Right ventricle myocardium inferior (tissue), 1 donor: Measurements from ENCODE around the gene LY6G6C. TPM values are rescaled to one million over a fixed set of nuclear protein-coding genes. Genes with fewer than 3 reads are reported as not detected.

Source experiments
- ATAC-seq: fragments of 200-7000 bp; cut with Tn5 transposase; one replicate; pipeline ENCODE4 v1.9.1; 2020; ENCODE audit warnings: mild to moderate bottlenecking, moderate library complexity
- DNase-seq: peaks from one replicate; pipeline ENCODE4 v3.0.0; 2021; ENCODE audit errors: missing footprints
- intact Hi-C: fragments of 100-400 bp; cut with DNase I; formaldehyde crosslinking; loops from one replicate; pipeline ENCODE4 v1.11.0; 2022
- total RNA-seq: library from RNA; stranded (reverse); fragmentation: NEBNext Ultra II Directional; extraction: Animal tissue kit (Norgen Biotek cat#: 25700); gene quantifications from one replicate; pipeline ENCODE4 v1.2.1, GENCODE V29; 2021
- donor health status: DM: no; HTN: yes; CAD: no; lungs with severe emphysema.

LY6G6C gene
- total RNA-seq, 1 donor from 2014 or later, result not detected

GRCh38 chr6:31749301-31750036 lies 27.9 kb upstream of the LY6G6C start:
- ATAC-seq, result no peak
- DNase-seq, result no peak
- intact Hi-C loops, result no loop called here

DNA sequence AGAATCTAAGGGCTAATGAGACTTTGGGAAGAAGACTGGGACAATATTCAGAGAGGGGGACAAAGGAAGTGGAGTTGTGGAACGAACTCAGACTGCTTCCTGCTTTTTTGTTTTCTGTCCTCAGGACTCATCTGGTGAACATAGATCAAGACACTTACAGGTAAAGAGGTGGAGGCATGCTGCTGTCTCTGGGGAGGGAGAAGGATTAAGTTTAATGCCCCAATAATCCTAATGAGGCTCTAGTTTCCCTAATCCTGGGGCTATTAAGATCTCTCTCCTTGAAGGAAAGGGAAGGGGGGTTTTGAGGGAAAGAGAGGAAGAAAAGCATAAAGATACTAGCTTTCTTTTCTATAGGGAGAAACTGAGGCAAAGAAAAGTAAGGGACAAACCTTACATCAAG lies 22.9 kb upstream of the LY6G6C start:
- DNase-seq (no peak), ATAC-seq (no peak)
- intact Hi-C loops, result no loop called here

DNA sequence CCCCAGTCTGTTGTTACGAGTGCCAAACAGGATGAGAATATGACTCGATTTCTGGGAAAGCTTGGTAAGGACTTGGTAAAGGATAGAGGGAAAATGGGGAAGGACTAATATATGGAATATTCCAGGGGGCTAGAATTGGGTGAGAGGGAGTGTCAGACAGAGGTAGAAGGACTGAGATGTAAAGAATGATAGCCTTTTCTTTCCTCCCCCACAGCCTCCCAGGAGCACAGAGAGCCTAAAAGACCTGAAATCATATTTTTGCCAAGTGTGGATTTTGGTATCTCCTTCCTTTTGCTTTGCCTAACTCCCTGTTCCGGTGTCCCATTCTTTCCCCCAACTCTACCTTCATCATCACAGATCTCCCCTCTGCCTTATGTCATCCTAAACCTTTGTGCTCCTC lies 21.3 kb upstream of the LY6G6C start:
- no peak for ATAC-seq
- no peak for DNase-seq
- intact Hi-C loops, result no loop called here

DNA sequence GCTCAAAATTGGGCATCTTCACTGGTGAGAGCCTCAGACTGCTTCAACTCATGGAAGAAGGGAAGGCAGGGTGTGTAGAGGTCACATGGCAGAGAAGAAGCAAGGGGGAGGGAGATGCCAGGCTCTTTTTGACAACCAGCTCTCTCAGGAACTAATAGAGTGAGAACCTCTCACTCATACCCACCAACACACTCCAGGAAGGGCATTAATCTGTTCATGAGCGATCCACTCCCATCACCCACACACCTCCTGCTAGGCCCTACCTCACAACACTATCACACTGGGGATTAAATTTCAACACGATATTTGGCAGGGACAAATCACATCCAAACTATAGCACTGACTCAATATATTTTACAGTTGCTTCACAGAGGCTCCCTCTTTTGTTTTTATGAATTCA lies 20.3 kb upstream of the LY6G6C start:
- DNase-seq, result no peak
- no peak for ATAC-seq

DNA sequence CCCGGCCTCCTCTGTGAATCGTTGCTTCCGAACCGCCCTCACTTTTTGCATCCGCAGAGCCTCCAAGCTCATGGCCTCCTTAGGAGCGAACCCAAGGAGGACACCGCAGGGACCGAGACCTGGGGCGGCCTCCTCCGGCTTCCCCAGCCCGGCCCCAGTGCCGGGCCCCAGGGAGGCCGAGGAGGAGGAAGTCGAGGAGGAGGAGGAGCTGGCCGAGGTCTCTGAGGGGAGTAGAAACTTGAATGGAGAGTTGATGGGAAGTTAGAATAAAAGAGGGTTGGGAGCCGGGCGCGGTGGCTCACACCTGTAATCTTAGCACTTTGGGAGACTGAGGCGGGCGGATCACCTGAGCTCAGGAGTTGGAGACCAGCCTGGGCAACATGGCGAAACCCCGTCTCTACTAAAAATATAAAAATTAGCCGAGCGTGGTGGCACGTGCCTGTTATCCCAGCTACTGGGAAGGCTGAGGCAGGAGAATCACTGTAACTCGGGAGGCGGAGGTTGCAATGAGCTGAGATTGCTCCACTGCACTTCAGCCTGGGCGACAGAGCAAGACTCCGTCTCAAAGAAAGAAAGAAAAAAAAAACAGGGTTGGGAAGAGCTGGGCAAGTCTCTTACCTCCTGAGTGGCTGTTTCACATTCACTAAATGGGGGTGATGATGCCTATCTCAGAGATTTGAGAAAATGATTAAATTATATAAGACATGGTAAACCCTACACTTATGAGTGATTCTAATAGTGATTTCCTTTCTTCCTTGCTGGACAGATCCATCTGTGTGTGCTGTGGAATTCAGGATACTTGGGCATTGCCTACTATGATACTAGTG lies 19.1 kb upstream of the LY6G6C start:
- DNase-seq (peak; percentile 74), ATAC-seq (peak; percentile 1)
- intact Hi-C loops, result no loop called here

More for the DNA sequence above, 20.3 kb upstream of the LY6G6C start:
- intact Hi-C loops, result no loop called here

- DNase-seq (peak; percentile 98), ATAC-seq (peak; percentile 95)
- intact Hi-C loops, result loop anchor here (10.0 kb wide), 1 partner anchor 195 kb away; the partner anchor contains the start of genes ATP6V1G2, DDX39B and NFKBIL1
Measured at GRCh38 chr6:31739639-31740396, 18.3 kb upstream of the LY6G6C start, which contains the start of gene MSH5. MSH5 (plus strand) TSS chr6:31740005; CDS start chr6:31740467, 462 bp downstream.

- intact Hi-C loops, result loop anchor here (10.0 kb wide), 1 partner anchor 193 kb away; the partner anchor contains the start of genes ATP6V1G2, DDX39B and NFKBIL1
- ATAC-seq, result no peak
Measured at GRCh38 chr6:31737991-31738979, 16.7 kb upstream of the LY6G6C start.

DNA sequence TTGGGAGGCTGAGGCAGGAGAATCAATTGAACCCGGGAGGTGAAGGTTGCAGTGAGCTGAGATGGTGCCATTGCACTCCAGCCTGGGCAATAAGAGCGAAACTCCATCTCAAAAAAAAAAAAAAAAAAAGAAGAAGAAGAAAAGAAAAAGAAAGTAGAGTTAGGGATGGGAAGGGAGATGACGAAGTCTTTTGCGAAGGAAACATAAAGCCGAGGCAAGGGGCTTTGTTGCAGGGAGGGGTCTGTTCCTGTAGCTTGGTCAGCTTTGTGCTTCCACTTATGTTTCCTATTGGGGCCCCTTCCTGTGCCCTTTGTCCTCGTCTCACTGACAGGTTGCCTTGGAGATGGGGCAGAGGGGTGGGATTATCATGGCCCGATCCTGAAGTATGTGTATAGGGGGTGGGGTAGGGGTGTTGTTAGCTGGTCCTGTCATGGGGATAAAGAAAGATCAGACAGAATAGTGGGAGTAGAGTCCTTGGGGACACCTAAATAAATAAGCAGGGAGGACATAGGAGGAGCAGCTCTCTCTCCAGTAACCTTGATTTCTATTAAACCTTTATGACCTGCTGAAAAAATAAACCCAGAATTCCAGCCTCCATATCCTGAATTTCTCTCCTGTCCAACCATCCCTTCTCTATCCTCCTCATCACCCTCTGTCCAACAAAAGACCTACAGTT lies 15.9 kb upstream of the LY6G6C start:
- DNase-seq (no peak), ATAC-seq (no peak)
- intact Hi-C loops, result loop anchor here (10.0 kb wide), 1 partner anchor 193 kb away; the partner anchor contains the start of genes ATP6V1G2, DDX39B and NFKBIL1

More at GRCh38 chr6:31737991-31738979, 16.7 kb upstream of the LY6G6C start:
- peak; percentile 60 for DNase-seq

DNA sequence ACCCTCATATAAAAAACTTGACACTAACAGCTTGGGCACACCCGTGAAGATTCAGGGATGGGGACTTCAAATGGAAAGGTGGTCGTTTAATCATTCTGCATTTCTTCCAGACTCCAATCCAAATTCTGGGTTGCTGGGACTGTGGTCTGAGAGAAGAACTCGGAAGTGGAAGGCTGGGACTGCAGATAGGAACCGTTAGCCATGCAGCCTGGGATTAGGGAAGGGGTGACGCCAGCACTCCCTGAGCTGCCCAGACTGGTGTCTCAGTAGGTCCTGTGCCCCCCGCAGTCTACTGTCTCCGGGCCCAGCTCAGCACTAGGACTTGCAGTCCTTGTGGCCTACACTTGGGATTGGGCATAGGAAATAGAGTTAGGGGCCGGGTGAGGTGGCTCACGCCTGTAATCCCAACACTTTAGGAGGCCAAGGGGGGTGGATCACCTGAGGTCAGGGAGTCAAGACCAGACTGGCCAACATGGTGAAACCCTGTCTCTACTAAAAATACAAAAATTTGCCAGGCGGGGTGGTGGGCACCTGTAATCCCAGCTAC lies 15.3 kb upstream of the LY6G6C start:
- peak; percentile 54 for DNase-seq
- intact Hi-C loops, result loop anchor here (10.0 kb wide), 1 partner anchor 192 kb away; the partner anchor contains the start of genes ATP6V1G2, DDX39B and NFKBIL1
- ATAC-seq, result no peak

DNA sequence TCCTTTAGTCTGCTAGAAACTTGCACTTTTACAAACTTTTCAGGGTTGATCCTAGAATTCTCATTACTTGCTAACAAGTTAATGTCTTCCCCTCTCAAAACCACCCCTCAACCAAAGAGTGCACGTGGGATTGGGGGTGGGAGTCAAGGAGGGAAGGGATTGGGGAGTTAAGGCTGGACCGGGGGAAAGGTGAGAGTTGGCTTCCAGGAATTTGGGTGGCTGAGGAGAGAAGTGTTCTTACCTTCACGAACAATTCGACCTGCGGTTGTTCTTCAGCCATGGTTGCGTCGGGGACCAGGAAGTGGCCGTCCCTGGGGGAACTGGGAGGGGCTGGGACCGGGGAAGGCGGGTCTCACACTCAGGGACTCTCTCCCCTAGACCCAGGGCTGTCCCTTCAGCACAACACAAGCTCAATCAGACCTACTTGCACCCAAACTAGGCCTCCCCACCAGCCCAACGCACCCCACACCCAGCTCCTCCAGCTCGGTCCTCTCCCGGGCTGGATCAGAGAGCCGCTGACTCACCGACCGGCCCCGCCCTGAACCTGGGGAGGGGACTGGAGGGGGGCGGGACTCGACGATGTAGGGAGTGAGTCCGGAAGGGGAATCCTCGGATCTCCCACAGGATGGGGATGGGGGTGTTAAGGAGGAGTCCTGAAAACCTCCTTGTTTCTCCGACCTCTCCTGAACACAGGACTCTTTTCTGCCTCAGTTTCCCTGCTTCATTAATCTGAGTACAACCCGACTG lies 14.6 kb upstream of the LY6G6C start, which contains the start of gene CLIC1:
Gene CLIC1, minus strand, starts transcription at position 510 of the 747 bp plus-strand sequence. Its CDS starts 230 bp downstream, at position 280.
- intact Hi-C loops, result loop anchor here (10.0 kb wide), 1 partner anchor 191 kb away; the partner anchor contains the start of genes ATP6V1G2, DDX39B and NFKBIL1
- DNase-seq, result peak; percentile 93

GRCh38 chr6:31734821-31735406 lies 13.4 kb upstream of the LY6G6C start:
- intact Hi-C loops, result loop anchor here (5.0 to 10.0 kb wide), 2 partner anchors 57 to 190 kb away; partner anchors contain the start of genes ATP6V1G2, DDX39B and NFKBIL1
- no peak for ATAC-seq
- DNase-seq, result peak; percentile 61

More for the DNA sequence above, 14.6 kb upstream of the LY6G6C start, which contains the start of gene CLIC1:
- peak; percentile 70 for ATAC-seq

GRCh38 chr6:31734247-31734820 lies 12.8 kb upstream of the LY6G6C start:
- intact Hi-C loops, result loop anchor here (5.0 to 10.0 kb wide), 2 partner anchors 58 to 190 kb away; partner anchors contain the start of genes ATP6V1G2, DDX39B and NFKBIL1
- ATAC-seq (no peak), DNase-seq (no peak)

DNA sequence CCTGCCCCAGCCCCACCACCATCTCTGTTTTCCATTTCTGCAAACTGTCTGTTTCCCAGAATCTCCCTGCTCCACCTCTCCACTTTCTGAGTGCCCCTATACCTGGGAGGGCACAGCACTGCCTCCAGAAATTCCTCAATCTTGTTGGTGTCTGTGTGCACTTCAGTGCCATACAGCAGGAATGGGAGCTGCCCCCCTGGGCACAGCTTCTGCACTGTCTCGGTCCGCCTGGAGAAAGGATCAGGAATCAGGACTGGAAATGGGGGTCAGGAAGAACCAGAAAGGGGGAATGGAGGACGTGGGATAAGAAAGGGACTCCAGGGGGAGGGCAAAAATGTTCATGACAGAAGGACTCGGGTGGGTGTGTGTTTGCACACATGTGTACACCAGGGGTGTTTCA lies 12.2 kb upstream of the LY6G6C start:
- DNase-seq (no peak), ATAC-seq (no peak)
- intact Hi-C loops, result loop anchor here (5.0 to 10.0 kb wide), 2 partner anchors 59 to 189 kb away; partner anchors contain the start of genes ATP6V1G2, DDX39B and NFKBIL1

GRCh38 chr6:31732029-31732428 lies 10.5 kb upstream of the LY6G6C start:
- ATAC-seq (no peak), DNase-seq (no peak)
- intact Hi-C loops, result loop anchor here (5.0 to 10.0 kb wide), 2 partner anchors 60 to 187 kb away; partner anchors contain the start of genes ATP6V1G2, DDX39B and NFKBIL1
